Ovary (tissue), 9 donors: ENCODE results near the gene ADAMTS4. TPM values are rescaled to one million over a fixed set of nuclear protein-coding genes. Genes with fewer than 3 reads are reported as not detected.

ENCODE experiments used
- DNase-seq, 5 donors: peaks; one replicate each; pipeline ENCODE4 v3.0.0-alpha.2; 2019 to 2020
- H3K27ac ChIP-seq, 2 donors: fragments of 200-600 bp; one replicate each; pipeline versions ENCODE4 v1.5.1 to v1.8.0; 2019 to 2022
- H3K27me3 ChIP-seq: fragments of 200-600 bp; one replicate; pipeline ENCODE4 v1.8.0; 2022
- H3K36me3 ChIP-seq: fragments of 200-600 bp; sonication (generic); one replicate; pipeline ENCODE4 v1.5.1; 2019
- H3K4me1 ChIP-seq: one replicate; pipeline ENCODE4 v1.8.1; 2013; ENCODE audit warnings: mild to moderate bottlenecking, moderate library complexity; ENCODE audit not compliant: insufficient read depth
- H3K4me3 ChIP-seq: fragments of 200-600 bp; sonication (generic); one replicate; pipeline ENCODE4 v1.5.1; 2017
- H3K9me3 ChIP-seq, 2 donors: fragments of 200-600 bp in 1 of 2; sonication (generic) in 1 of 2; one replicate each; pipeline versions ENCODE4 v1.5.1 to v1.8.1; 2013 to 2019; ENCODE audit warnings: mild to moderate bottlenecking in 1 of 2, moderate library complexity in 1 of 2
- EP300 ChIP-seq: sonication (generic); formaldehyde crosslinking; IDR thresholded peaks from one replicate; pipeline ENCODE4 v1.6.1; 2017; ENCODE audit warnings: antibody characterized with exemption
- POLR2A ChIP-seq: fragments of 450-650 bp; IDR thresholded peaks from one replicate; pipeline ENCODE4 v1.6.1; 2017; ENCODE audit warnings: antibody characterized with exemption, mild to moderate bottlenecking, moderate library complexity
- WGBS, 3 donors: extraction: QIAGEN DNeasy Blood & Tissue Kit in 1 of 3; methylation state at CpG; one replicate each; pipeline versions ENCODE4 v1.1.5 to v1.1.7; 2013 to 2017; 5-methylcytosine and 5-hydroxymethylcytosine counted together
- intact Hi-C, 4 donors: fragments of 100-400 bp; cut with DNase I; formaldehyde crosslinking; loops; one replicate each; pipeline versions ENCODE4 v1.11.0 to v1.15.1; 2022 to 2023
- polyA plus RNA-seq, 2 donors: library from polyadenylated mRNA; stranded (reverse); fragments of 200-250 nt in 1 of 2; fragments of 350-450 nt in 1 of 2; fragmentation: Illumina TruSeq in 1 of 2; extraction: RNeasy Lipid Tissue Mini Kit (QIAGEN cat#74804) in 1 of 2; gene quantifications; one replicate each; pipeline ENCODE4 v1.2.3, GENCODE V29; 2013 to 2014
- total RNA-seq, 7 donors: library from RNA; depleted of rRNA in 2 of 7; stranded (reverse); fragments of >200 nt in 2 of 7; fragmentation: NEBNext Ultra II Directional in 3 of 7; extraction: Animal tissue kit (Norgen Biotek cat#: 25700) in 3 of 7; gene quantifications; one replicate each; pipeline versions ENCODE4 v1.1.0 to v1.2.4, GENCODE V29; 2016 to 2023
- TF ChIP-seq, protein P1 (sequence below), 3 donors: fragments of 450-650 bp in 2 of 3; fragments of 200-600 bp in 1 of 3; IDR thresholded peaks; one replicate each; pipeline versions ENCODE4 v1.5.1 to v1.8.0; 2016 to 2022; ENCODE audit warnings: antibody characterized with exemption in 3 of 3, mild to moderate bottlenecking in 1 of 3
- donor health status: DM: no; HTN: no; CAD: no; lungs with moderate emphysema.
- donor health status: DM: no; HTN: no; CAD: no.
- donor health status: Bipolar disorder and iron deficiency.
- donor health status: DM: yes; HTN: yes; CAD: no.
- donor health status: DM: no; HTN: no; CAD: no.
- donor health status: DM: yes; HTN: yes; CAD: no.

ADAMTS4 gene
- total and polyA plus RNA-seq, 9 donors = 0.90 to 437 (median 85.8) TPM

DNA sequence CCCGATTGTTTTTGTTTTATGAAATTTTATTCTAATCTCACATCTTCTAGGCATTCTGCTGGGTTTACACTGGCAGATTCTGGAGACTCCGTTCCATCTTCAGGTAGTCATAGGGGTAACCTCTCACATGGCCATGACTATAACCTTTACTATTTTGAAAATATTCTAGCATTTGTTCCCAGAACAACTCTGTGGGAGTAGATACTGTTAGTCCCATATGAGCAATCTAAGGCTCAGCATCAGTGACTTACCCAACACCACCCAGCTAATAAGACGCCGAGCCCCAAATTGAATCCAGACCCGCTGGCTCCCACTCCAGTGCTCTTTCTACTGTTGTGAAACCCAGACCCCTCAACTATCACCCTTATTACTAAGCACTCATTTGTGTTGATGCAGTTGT is 9.8 kb downstream of the ADAMTS4 start:
- intact Hi-C loops = no loop called here
- Histone ChIP-seq H3K36me3 (no peaks in the 10 kb centered on the region), H3K27me3 (no peaks in the 10 kb centered on the region), H3K27ac (no peak overlapping the region), H3K9me3 (no peaks in the 10 kb centered on the region), H3K4me1 (peaks cover 3% of the 10 kb centered on the region), H3K4me3 (no peak overlapping the region)
- peak in 2 of 5 donors; percentile 32 to 40 for DNase-seq
- 76 to 86% (median 81%) methylated on average over 5 of the region's 5 CpGs for WGBS, 3 donors
- no peak for TF ChIP-seq POLR2A
- TF ChIP-seq, protein P1, sequence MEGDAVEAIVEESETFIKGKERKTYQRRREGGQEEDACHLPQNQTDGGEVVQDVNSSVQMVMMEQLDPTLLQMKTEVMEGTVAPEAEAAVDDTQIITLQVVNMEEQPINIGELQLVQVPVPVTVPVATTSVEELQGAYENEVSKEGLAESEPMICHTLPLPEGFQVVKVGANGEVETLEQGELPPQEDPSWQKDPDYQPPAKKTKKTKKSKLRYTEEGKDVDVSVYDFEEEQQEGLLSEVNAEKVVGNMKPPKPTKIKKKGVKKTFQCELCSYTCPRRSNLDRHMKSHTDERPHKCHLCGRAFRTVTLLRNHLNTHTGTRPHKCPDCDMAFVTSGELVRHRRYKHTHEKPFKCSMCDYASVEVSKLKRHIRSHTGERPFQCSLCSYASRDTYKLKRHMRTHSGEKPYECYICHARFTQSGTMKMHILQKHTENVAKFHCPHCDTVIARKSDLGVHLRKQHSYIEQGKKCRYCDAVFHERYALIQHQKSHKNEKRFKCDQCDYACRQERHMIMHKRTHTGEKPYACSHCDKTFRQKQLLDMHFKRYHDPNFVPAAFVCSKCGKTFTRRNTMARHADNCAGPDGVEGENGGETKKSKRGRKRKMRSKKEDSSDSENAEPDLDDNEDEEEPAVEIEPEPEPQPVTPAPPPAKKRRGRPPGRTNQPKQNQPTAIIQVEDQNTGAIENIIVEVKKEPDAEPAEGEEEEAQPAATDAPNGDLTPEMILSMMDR (IDR thresholded peaks at IDR 0.05) = no peak
- TF ChIP-seq EP300 = no peak

DNA sequence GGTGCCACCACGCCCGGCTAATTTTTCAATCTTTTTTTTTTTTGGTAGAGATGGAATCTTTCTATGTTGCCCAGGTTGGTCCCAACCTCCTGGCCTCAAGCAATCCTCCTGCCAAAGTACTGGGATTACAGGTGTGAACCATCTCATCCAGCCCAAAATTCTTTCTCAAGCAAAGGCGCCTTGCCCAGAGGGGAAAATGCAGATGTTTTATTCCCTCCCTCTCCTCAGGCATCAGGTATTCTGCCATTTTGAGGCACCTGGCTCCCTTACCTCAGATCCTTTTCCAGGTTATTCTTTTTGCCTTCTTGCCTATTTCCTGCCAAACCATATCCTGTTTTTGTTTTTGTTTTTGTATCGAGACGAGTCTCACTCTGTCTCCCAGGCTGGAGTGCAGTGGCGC is 10.5 kb downstream of the ADAMTS4 start:
- peaks cover 2% of the 10 kb centered on the region for H3K4me1 ChIP-seq
- DNase-seq = peak in 1 of 5 donors; percentile 7
- intact Hi-C loops = no loop called here
- H3K27me3 ChIP-seq = no peaks in the 10 kb centered on the region
- TF ChIP-seq EP300 (no peak), POLR2A (no peak)
- TF ChIP-seq, protein P1 (IDR thresholded peaks at IDR 0.05) = no peak
- H3K4me3 ChIP-seq = no peak overlapping the region
- H3K36me3 ChIP-seq = no peaks in the 10 kb centered on the region
- H3K9me3 ChIP-seq = no peaks in the 10 kb centered on the region
- WGBS, 3 donors = 55 to 66% (median 60%) methylated on average over 6 of the region's 6 CpGs
- no peak overlapping the region for H3K27ac ChIP-seq

DNA sequence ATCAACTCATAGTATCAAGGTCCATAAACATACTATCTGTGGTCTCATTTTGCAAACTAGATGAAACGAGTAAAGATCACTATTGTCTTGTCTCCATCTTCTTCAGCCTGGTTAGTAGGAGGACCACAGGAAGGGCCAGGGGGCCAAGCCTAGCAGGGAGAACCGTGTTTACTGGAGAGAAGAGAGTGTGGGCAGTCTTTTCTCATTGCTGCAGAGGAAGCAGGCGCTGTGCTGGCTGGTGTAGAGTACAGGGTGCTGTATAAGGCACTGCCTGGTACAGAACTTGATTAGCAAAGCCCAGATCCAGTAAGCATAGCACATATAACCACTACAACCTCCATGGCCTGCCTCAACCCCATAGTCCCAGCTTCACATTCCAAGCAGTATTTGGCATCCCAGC is 11.5 kb downstream of the ADAMTS4 start:
- peaks cover 2% of the 10 kb centered on the region for H3K4me1 ChIP-seq
- intact Hi-C loops = no loop called here
- H3K36me3 ChIP-seq = no peaks in the 10 kb centered on the region
- H3K27ac ChIP-seq = no peak overlapping the region
- no peaks in the 10 kb centered on the region for H3K27me3 ChIP-seq
- WGBS, 3 donors = 60 to 69% (median 65%) methylated on average over 3 of the region's 3 CpGs
- H3K9me3 ChIP-seq = no peaks in the 10 kb centered on the region
- DNase-seq = peak in 1 of 5 donors; percentile 31
- H3K4me3 ChIP-seq = no peak overlapping the region
- no peak for TF ChIP-seq EP300
- TF ChIP-seq, protein P1 (IDR thresholded peaks at IDR 0.05) = no peak
- TF ChIP-seq POLR2A = no peak

DNA sequence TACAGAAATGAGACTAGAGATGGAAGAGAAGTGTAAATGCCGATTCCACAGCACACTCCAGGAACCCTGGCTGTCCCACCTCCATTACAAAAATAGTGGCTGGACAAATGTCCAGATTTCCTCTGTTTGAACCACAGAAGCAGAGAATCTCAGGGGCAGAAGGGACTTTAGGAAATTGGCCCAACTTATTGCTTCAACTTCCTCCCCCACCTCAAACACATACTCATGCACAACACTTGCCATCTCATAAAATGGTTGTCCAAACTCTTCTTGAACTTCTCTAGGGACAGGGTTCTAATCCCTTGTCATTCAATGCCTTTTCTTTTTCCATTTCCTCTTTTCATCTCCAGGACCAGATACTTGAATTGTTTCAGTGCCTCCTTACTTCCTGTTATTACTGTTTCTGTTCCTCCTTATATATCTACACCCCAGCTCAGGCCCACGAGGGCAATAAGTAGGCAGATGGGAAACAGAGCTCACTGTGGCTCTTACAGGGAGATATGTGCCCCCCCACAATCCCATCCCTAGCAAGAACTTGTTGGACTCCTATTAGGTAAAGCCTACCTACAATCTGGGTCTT is 13.0 kb downstream of the ADAMTS4 start:
- Histone ChIP-seq H3K27me3 (no peaks in the 10 kb centered on the region), H3K36me3 (no peaks in the 10 kb centered on the region), H3K4me1 (peaks cover 2% of the 10 kb centered on the region), H3K27ac (peak overlapping the region in 1 of 2 donors; percentile 9), H3K4me3 (no peak overlapping the region), H3K9me3 (no peaks in the 10 kb centered on the region)
- TF ChIP-seq EP300 = no peak
- no peak for TF ChIP-seq POLR2A
- TF ChIP-seq, protein P1 (IDR thresholded peaks at IDR 0.05) = no peak
- intact Hi-C loops = no loop called here
- DNase-seq = no peak
- WGBS, 3 donors = 18 to 33% (median 27%) methylated on average over 2 of the region's 2 CpGs
